Middle frontal gyrus (tissue), 1 donor: Measurements from ENCODE around the gene APOBEC3A.
"Not testable (repeated sequence)": the region's sequence is repeated elsewhere in the genome, so short reads cannot be mapped to it uniquely, and the experiment has no call there.

Experiments
- DNase-seq: peaks from one replicate; pipeline ENCODE4 v3.0.0-alpha.2; 2015; ENCODE audit warnings: low spot score; ENCODE audit errors: extremely low spot score

The APOBEC3A gene

GRCh38 chr22:38977289-38977688 lies 19.9 kb downstream of the APOBEC3A start:
- not testable (repeated sequence) for DNase-seq

GRCh38 chr22:38980587-38980986 lies 23.2 kb downstream of the APOBEC3A start:
- DNase-seq = not testable (repeated sequence)

- no peak for DNase-seq
Measured at GRCh38 chr22:38981005-38981991, 23.9 kb downstream of the APOBEC3A start.

- no peak for DNase-seq
Measured at GRCh38 chr22:38981992-38982927, 24.9 kb downstream of the APOBEC3A start, which contains the start of gene APOBEC3B. TSS of gene APOBEC3B (plus strand) at chr22:38982347. CDS start at chr22:38982454, 107 bp downstream.

- no peak for DNase-seq
Measured at GRCh38 chr22:38984224-38984623, 26.8 kb downstream of the APOBEC3A start.

- DNase-seq = not testable (repeated sequence)
Measured at GRCh38 chr22:38984784-38985757, 27.7 kb downstream of the APOBEC3A start.

GRCh38 chr22:38986629-38987028 lies 29.2 kb downstream of the APOBEC3A start:
- no peak for DNase-seq

GRCh38 chr22:38987171-38987895 lies 29.9 kb downstream of the APOBEC3A start:
- DNase-seq = no peak

GRCh38 chr22:38989466-38989865 lies 32.1 kb downstream of the APOBEC3A start:
- DNase-seq = no peak

GRCh38 chr22:38992871-38993371 lies 35.5 kb downstream of the APOBEC3A start:
- DNase-seq = not testable (repeated sequence)

- DNase-seq = no peak
Measured at GRCh38 chr22:38996105-38996504, 38.7 kb downstream of the APOBEC3A start.

- no peak for DNase-seq
Measured at GRCh38 chr22:38997518-38997917, 40.1 kb downstream of the APOBEC3A start.

- DNase-seq = no peak
Measured at GRCh38 chr22:39003165-39003638, 45.8 kb downstream of the APOBEC3A start.

- DNase-seq = no peak
Measured at GRCh38 chr22:39007177-39007576, 49.8 kb downstream of the APOBEC3A start.

- not testable (repeated sequence) for DNase-seq
Measured at GRCh38 chr22:39008271-39008850, 51.0 kb downstream of the APOBEC3A start.

GRCh38 chr22:39010946-39011345 lies 53.5 kb downstream of the APOBEC3A start:
- DNase-seq = no peak
